OCI-LY1 (cell line): Measurements from ENCODE around the gene CBLB.

ENCODE experiments used
- H2AFZ ChIP-seq: fragments of 200-600 bp; sonication (generic), shearing (Covaris generic); 2 replicates; pipeline ENCODE4 v1.6.0; 2014; ENCODE audit warnings: antibody characterized with exemption, mild to moderate bottlenecking, low read length
- H3F3A ChIP-seq: fragments of 200-600 bp; sonication (generic), shearing (Covaris generic); 2 replicates; pipeline ENCODE4 v1.6.0; 2014; ENCODE audit warnings: mild to moderate bottlenecking, antibody characterized with exemption, low read length, moderate library complexity; ENCODE audit not compliant: insufficient read depth
- H3K27ac ChIP-seq: fragments of 200-600 bp; sonication (generic); 2 replicates; pipeline ENCODE4 v1.5.1; 2014; ENCODE audit warnings: low read length, mixed run types, mild to moderate bottlenecking, low read depth; ENCODE audit not compliant: poor library complexity, severe bottlenecking
- H3K27me3 ChIP-seq: fragments of 200-600 bp; sonication (generic); 2 replicates; pipeline ENCODE4 v1.6.0; 2014; ENCODE audit warnings: antibody characterized with exemption, mild to moderate bottlenecking, low read length, moderate library complexity; ENCODE audit not compliant: insufficient read depth
- H3K36me3 ChIP-seq: fragments of 200-600 bp; sonication (generic); 2 replicates; pipeline ENCODE4 v1.6.1; 2014; ENCODE audit warnings: mild to moderate bottlenecking, antibody characterized with exemption, low read length, moderate library complexity, mixed read lengths; ENCODE audit not compliant: insufficient read depth
- H3K4me1 ChIP-seq: fragments of 200-600 bp; sonication (generic); 2 replicates; pipeline ENCODE4 v1.5.1; 2014; ENCODE audit warnings: mild to moderate bottlenecking, low read length, moderate library complexity; ENCODE audit not compliant: insufficient read depth, severe bottlenecking
- H3K4me2 ChIP-seq: fragments of 200-600 bp; sonication (generic), shearing (Covaris generic); 2 replicates; pipeline ENCODE4 v1.6.1; 2014; ENCODE audit warnings: low read length
- H3K4me3 ChIP-seq: fragments of 200-600 bp; sonication (generic); 2 replicates; pipeline ENCODE4 v1.5.1; 2014; ENCODE audit warnings: low read length, low read depth, mild to moderate bottlenecking, mixed read lengths; ENCODE audit not compliant: poor library complexity, severe bottlenecking
- H3K79me2 ChIP-seq: fragments of 200-600 bp; shearing (Covaris generic); 2 replicates; pipeline ENCODE4 v1.6.1; 2016; ENCODE audit warnings: mixed run types, low read length, mixed read lengths; ENCODE audit not compliant: insufficient read depth
- H3K9ac ChIP-seq: fragments of 200-600 bp; sonication (generic), shearing (Covaris generic); 2 replicates; pipeline ENCODE4 v1.6.1; 2014; ENCODE audit warnings: mild to moderate bottlenecking, low read length, mixed read lengths
- H3K9me2 ChIP-seq: fragments of 200-600 bp; sonication (generic), shearing (Covaris generic); 2 replicates; pipeline ENCODE4 v1.6.1; 2014; ENCODE audit warnings: low read depth, mild to moderate bottlenecking, low read length, mixed read lengths
- H3K9me3 ChIP-seq: fragments of 200-600 bp; shearing (Covaris generic); 2 replicates; pipeline ENCODE4 v1.6.1; 2014; ENCODE audit warnings: low read length, mixed read lengths
- H4K20me1 ChIP-seq: fragments of 200-600 bp; sonication (generic), shearing (Covaris generic); 2 replicates; pipeline ENCODE4 v1.6.0; 2016; ENCODE audit warnings: mild to moderate bottlenecking, low read length; ENCODE audit not compliant: insufficient read depth
- CTCF ChIP-seq: fragments of 200-600 bp; sonication (generic), shearing (Covaris generic); IDR thresholded peaks from 2 replicates; pipeline ENCODE4 v1.5.1; 2017; ENCODE audit warnings: mild to moderate bottlenecking, antibody characterized with exemption, low read length, moderate library complexity, mixed read lengths
- EZH2 ChIP-seq: fragments of 200-600 bp; sonication (generic), shearing (Covaris generic); IDR thresholded peaks from 2 replicates; pipeline ENCODE4 v1.8.0; 2017; ENCODE audit warnings: borderline replicate concordance, mixed run types, mild to moderate bottlenecking, antibody characterized with exemption, low read length, moderate library complexity, mixed read lengths

CBLB gene

GRCh38 chr3:105785803-105786202 lies 83.0 kb downstream of the CBLB start:
- no peaks in the 10 kb centered on the region for H4K20me1 ChIP-seq
- peaks cover 50% of the 10 kb centered on the region for H3K79me2 ChIP-seq

GRCh38 chr3:105783631-105784030 lies 85.2 kb downstream of the CBLB start:
- Histone ChIP-seq H3K4me3 (no peak overlapping the region), H2AFZ (no peak overlapping the region), H3K27ac (no peak overlapping the region), H3F3A (no peaks in the 10 kb centered on the region), H3K4me1 (no peaks in the 10 kb centered on the region), H3K36me3 (no peaks in the 10 kb centered on the region), H3K9ac (no peak overlapping the region), H4K20me1 (no peaks in the 10 kb centered on the region), H3K4me2 (no peak overlapping the region), H3K9me2 (no peaks in the 10 kb centered on the region), H3K27me3 (no peaks in the 10 kb centered on the region), H3K79me2 (peaks cover 32% of the 10 kb centered on the region), H3K9me3 (no peaks in the 10 kb centered on the region)
- no peak for TF ChIP-seq CTCF
- no peak for TF ChIP-seq EZH2

More at GRCh38 chr3:105785803-105786202, 83.0 kb downstream of the CBLB start:
- Histone ChIP-seq H2AFZ (no peak overlapping the region), H3K9ac (no peak overlapping the region), H3K9me3 (no peaks in the 10 kb centered on the region), H3K27ac (no peak overlapping the region), H3K9me2 (no peaks in the 10 kb centered on the region), H3F3A (no peaks in the 10 kb centered on the region), H3K4me3 (no peak overlapping the region), H3K27me3 (no peaks in the 10 kb centered on the region), H3K4me1 (peaks cover 3% of the 10 kb centered on the region), H3K36me3 (no peaks in the 10 kb centered on the region), H3K4me2 (no peak overlapping the region)
- TF ChIP-seq CTCF: no peak
- TF ChIP-seq EZH2: no peak

GRCh38 chr3:105781871-105782270 lies 86.9 kb downstream of the CBLB start:
- Histone ChIP-seq H3F3A (no peaks in the 10 kb centered on the region), H3K9me3 (no peaks in the 10 kb centered on the region), H3K79me2 (peaks cover 26% of the 10 kb centered on the region), H3K4me3 (no peak overlapping the region), H3K36me3 (0 out of 2 replicates have a peak, but pooled peaks cover 6% of the 10 kb centered on the region), H3K4me2 (no peak overlapping the region), H3K9me2 (no peaks in the 10 kb centered on the region), H3K4me1 (no peaks in the 10 kb centered on the region), H4K20me1 (no peaks in the 10 kb centered on the region), H3K9ac (no peak overlapping the region), H3K27ac (no peak overlapping the region), H3K27me3 (no peaks in the 10 kb centered on the region), H2AFZ (no peak overlapping the region)
- TF ChIP-seq EZH2 (no peak), CTCF (no peak)
